Adrenal gland (tissue), 5 donors: ENCODE data around the gene IFT172.

Experiments
- POLR2A ChIP-seq, 2 donors: fragments of 450-650 bp; IDR thresholded peaks; one replicate each; pipeline ENCODE4 v1.6.1; 2017; ENCODE audit warnings: antibody characterized with exemption in 2 of 2, mild to moderate bottlenecking in 2 of 2, moderate library complexity in 1 of 2
- TF ChIP-seq, protein P1 (sequence below), 6 experiments: fragments of 450-650 bp in 4 of 6; fragments of 200-600 bp in 2 of 6; sonication (generic) in 1 of 6; IDR thresholded peaks; 1 replicate in 5 of 6; 2 replicates in 1 of 6; pipeline versions ENCODE4 v1.5.1 to v1.8.0; 2016 to 2021; ENCODE audit warnings: antibody characterized with exemption in 6 of 6, mild to moderate bottlenecking in 2 of 6, moderate library complexity in 1 of 6
- donor health status: DM: no; HTN: no; CAD: no.

DNA sequence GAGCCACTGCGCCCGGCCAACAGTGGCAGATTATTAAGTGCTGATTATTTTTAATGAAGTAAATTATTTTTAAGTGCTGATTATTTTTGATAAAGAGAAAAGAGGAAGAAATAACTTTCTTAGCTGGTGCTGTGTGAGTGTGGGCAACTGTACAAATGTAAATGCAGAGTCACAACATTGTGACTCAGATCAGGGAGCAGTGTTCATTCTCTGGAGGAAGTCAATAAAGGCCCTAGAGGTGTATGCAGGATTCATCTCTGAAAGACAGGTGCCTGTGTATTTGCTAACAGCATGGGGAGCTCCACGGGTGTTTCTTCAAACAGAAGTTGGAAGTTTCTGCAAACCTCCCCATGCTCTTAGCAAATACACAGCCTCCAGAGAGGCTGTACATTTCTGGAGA, 41.2 kb downstream of the IFT172 start:
- TF ChIP-seq, protein P1, sequence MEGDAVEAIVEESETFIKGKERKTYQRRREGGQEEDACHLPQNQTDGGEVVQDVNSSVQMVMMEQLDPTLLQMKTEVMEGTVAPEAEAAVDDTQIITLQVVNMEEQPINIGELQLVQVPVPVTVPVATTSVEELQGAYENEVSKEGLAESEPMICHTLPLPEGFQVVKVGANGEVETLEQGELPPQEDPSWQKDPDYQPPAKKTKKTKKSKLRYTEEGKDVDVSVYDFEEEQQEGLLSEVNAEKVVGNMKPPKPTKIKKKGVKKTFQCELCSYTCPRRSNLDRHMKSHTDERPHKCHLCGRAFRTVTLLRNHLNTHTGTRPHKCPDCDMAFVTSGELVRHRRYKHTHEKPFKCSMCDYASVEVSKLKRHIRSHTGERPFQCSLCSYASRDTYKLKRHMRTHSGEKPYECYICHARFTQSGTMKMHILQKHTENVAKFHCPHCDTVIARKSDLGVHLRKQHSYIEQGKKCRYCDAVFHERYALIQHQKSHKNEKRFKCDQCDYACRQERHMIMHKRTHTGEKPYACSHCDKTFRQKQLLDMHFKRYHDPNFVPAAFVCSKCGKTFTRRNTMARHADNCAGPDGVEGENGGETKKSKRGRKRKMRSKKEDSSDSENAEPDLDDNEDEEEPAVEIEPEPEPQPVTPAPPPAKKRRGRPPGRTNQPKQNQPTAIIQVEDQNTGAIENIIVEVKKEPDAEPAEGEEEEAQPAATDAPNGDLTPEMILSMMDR (IDR thresholded peaks at IDR 0.05) = no peak
- TF ChIP-seq POLR2A (IDR thresholded peaks at IDR 0.05) = no peak
